Activated naive CD4-positive, alpha-beta T cell treated with anti-CD3 and anti-CD28 coated beads for 36 hours (primary cell): ENCODE results near the gene AKAP3. TPM values are rescaled to one million over a fixed set of nuclear protein-coding genes. Genes with fewer than 3 reads are reported as not detected.

Experiments used
- CTCF ChIA-PET: fragments of 350-600 bp; sonication (Branson Sonifier 250); formaldehyde crosslinking; loops from one replicate; lab custom pipeline; 2021; ENCODE audit warnings: antibody characterized with exemption; lab: Charles Lee
- DNase-seq: peaks from one replicate; pipeline ENCODE4 v3.0.0-alpha.2; 2020
- H3K27ac Mint-ChIP-seq: one replicate; pipeline ENCODE4 v1.8.0; 2021; ENCODE audit warnings: mild to moderate bottlenecking, mixed read lengths
- H3K27me3 Mint-ChIP-seq: one replicate; pipeline ENCODE4 v1.8.0; 2021; ENCODE audit warnings: low read depth, mixed read lengths
- H3K36me3 Mint-ChIP-seq: one replicate; pipeline ENCODE4 v1.8.0; 2021; ENCODE audit warnings: low read depth, mixed read lengths
- H3K4me1 Mint-ChIP-seq: one replicate; pipeline ENCODE4 v1.8.0; 2021; ENCODE audit warnings: low read depth, mixed read lengths
- H3K4me3 Mint-ChIP-seq: one replicate; pipeline ENCODE4 v1.8.0; 2021; ENCODE audit warnings: mild to moderate bottlenecking, moderate library complexity, mixed read lengths
- H3K9me3 Mint-ChIP-seq: one replicate; pipeline ENCODE4 v1.8.0; 2021; ENCODE audit warnings: mixed read lengths
- intact Hi-C: fragments of 100-400 bp; cut with micrococcal nuclease; formaldehyde crosslinking; loops from one replicate; pipeline ENCODE4 v1.15.1; 2023
- total RNA-seq, 2 experiments: library from RNA; stranded (reverse); gene quantifications; one replicate each; pipeline ENCODE4 v1.2.3, GENCODE V29; 2021

The AKAP3 gene
- total RNA-seq: 1 to 10 TPM; 1.8 to 2.1 TPM

GRCh38 chr12:4648501-4649357 is at the start of gene AKAP3, which contains the start of gene NDUFA9:
AKAP3 (minus strand) TSS chr12:4649051; CDS start chr12:4638196, 10,855 bp downstream.
NDUFA9 (plus strand) TSS chr12:4649114; CDS start chr12:4649127, 13 bp downstream.
- Mint-ChIP-seq H3K27ac (peak within 1 kb of the TSS; percentile 83), H3K4me1 (peaks cover 47% of the 10 kb centered on the region), H3K9me3 (no peaks in the 10 kb centered on the region), H3K4me3 (peak within 1 kb of the TSS; percentile 98), H3K27me3 (no peaks in the 10 kb centered on the region), H3K36me3 (peaks cover 4% of the 10 kb centered on the region)
- CTCF ChIA-PET: interaction anchor here (0.7 to 1.3 kb wide), 3 partner anchors 10 to 44 kb away, joined by 3 to 8 read pairs (median 3); no protein-coding TSS in a partner anchor
- intact Hi-C loops: loop anchor here (1.0 to 10.0 kb wide), 7 partner anchors 44 to 775 kb away; partner anchors contain the start of genes PARP11, RAD51AP1 and TIGAR
- DNase-seq: peak; percentile 90

DNA sequence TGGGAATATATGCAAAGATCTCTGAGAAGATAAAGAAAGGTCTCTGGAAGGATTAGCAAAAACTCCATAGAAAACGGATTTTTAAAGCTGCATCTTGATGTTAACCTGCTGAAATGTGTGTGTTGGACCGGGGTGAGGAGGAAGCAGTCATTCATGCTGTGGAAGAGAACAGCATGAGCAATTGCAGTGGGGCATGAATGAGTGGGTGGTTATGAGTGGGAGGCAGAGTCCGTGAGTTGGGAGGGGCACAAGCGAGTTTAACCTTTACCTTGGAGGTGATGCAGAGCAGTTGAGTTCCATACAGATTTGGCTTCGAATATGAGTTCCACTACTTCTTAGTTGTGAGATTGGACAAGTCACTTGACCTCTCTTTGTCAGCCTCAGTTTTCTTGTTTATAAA is 41.9 kb upstream of the AKAP3 start:
- no peak for DNase-seq
- Mint-ChIP-seq H3K27ac (no peak overlapping the region), H3K9me3 (no peaks in the 10 kb centered on the region), H3K4me3 (no peak overlapping the region), H3K36me3 (peaks cover 38% of the 10 kb centered on the region), H3K27me3 (no peaks in the 10 kb centered on the region), H3K4me1 (no peaks in the 10 kb centered on the region)
- CTCF ChIA-PET: no interaction called here
- intact Hi-C loops: no loop called here

DNA sequence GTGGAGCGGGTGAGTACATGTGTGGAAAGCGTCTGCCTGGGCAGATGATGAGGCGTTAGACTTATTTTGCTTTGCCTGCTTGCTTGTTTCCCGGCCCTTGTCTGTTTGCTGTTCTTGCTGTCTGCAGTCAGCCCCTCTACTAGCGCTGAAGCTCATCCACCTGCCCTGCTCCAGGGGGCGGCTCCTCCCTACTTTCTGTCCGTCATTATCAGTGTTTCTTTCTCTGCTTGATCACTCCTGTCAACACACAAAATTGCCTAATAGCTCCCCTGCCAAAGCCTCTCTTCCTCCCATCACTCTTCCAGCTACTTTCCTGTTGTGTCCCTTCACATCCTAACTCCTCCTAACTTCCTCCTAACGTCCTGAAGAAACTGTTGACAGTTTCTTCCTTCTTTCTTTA is 36.5 kb upstream of the AKAP3 start:
- Mint-ChIP-seq H3K27me3 (no peaks in the 10 kb centered on the region), H3K4me3 (no peak overlapping the region), H3K36me3 (peaks cover 50% of the 10 kb centered on the region), H3K9me3 (no peaks in the 10 kb centered on the region), H3K4me1 (no peaks in the 10 kb centered on the region), H3K27ac (no peak overlapping the region)
- DNase-seq: no peak
- intact Hi-C loops: no loop called here
- CTCF ChIA-PET: no interaction called here

DNA sequence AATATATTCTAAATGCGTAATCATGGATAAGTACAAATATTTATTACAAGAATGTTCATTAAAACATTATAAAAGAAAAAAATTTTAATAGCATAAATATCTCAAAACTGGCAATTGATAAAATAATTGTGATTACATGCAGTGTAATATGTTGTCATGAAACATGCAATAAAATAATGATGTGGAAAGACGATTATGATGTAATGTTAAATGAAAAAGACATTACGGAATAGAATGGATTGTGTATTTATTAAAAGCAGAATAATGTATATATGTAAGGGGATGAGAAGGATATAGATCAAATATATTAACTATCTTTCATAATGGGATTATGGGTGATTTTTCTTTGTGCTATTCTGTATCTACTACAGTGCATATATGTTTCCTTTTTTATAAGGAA is 32.9 kb upstream of the AKAP3 start:
- no peaks in the 10 kb centered on the region for H3K9me3 Mint-ChIP-seq
- H3K27me3 Mint-ChIP-seq: no peaks in the 10 kb centered on the region
- no peak overlapping the region for H3K27ac Mint-ChIP-seq
- DNase-seq: no peak
- H3K4me1 Mint-ChIP-seq: no peaks in the 10 kb centered on the region
- CTCF ChIA-PET: no interaction called here
- intact Hi-C loops: no loop called here
- H3K4me3 Mint-ChIP-seq: no peak overlapping the region
- peaks cover 40% of the 10 kb centered on the region for H3K36me3 Mint-ChIP-seq

DNA sequence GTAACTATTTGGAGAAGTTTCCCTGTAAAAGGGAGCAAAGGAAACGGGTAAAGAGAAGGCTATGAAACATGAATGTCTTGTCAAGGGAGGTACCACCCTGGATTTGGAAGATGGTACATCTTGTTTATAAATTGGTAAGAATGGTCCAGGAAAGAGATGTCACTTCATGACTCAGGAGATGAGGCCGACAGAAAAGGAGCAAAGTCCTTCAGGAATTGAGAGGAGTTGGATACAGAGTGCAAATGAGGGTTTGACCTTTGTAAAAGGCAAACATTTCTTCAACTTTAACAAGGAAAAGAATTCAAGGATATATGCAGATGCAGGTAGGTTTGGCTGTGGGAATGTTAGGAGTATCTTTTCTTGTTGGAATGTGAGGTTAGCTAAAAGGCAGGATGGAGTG is 30.9 kb upstream of the AKAP3 start:
- no peak for DNase-seq
- CTCF ChIA-PET: no interaction called here
- intact Hi-C loops: no loop called here
- Mint-ChIP-seq H3K36me3 (peaks cover 25% of the 10 kb centered on the region), H3K9me3 (no peaks in the 10 kb centered on the region), H3K4me3 (no peak overlapping the region), H3K27me3 (no peaks in the 10 kb centered on the region), H3K4me1 (no peaks in the 10 kb centered on the region), H3K27ac (no peak overlapping the region)

GRCh38 chr12:4665236-4665635 is 16.4 kb upstream of the AKAP3 start:
- Mint-ChIP-seq H3K27ac (no peak overlapping the region), H3K4me1 (no peaks in the 10 kb centered on the region), H3K27me3 (no peaks in the 10 kb centered on the region), H3K36me3 (peaks cover 47% of the 10 kb centered on the region), H3K9me3 (no peaks in the 10 kb centered on the region), H3K4me3 (no peak overlapping the region)
- CTCF ChIA-PET: no interaction called here
- intact Hi-C loops: no loop called here
- DNase-seq: no peak

GRCh38 chr12:4663971-4664505 is 15.2 kb upstream of the AKAP3 start:
- no peak overlapping the region for H3K4me3 Mint-ChIP-seq
- no peaks in the 10 kb centered on the region for H3K4me1 Mint-ChIP-seq
- CTCF ChIA-PET: no interaction called here
- H3K9me3 Mint-ChIP-seq: no peaks in the 10 kb centered on the region
- H3K27ac Mint-ChIP-seq: no peak overlapping the region
- no peaks in the 10 kb centered on the region for H3K27me3 Mint-ChIP-seq
- peaks cover 38% of the 10 kb centered on the region for H3K36me3 Mint-ChIP-seq
- no peak for DNase-seq
- intact Hi-C loops: no loop called here

- intact Hi-C loops: no loop called here
- H3K27me3 Mint-ChIP-seq: no peaks in the 10 kb centered on the region
- no peak for DNase-seq
- CTCF ChIA-PET: interaction anchor here (1.1 kb wide), 1 partner anchor 9 kb away, joined by 3 read pairs; no protein-coding TSS in a partner anchor
- H3K4me3 Mint-ChIP-seq: no peak overlapping the region
- peaks cover 16% of the 10 kb centered on the region for H3K36me3 Mint-ChIP-seq
- peak overlapping the region; percentile 31 for H3K27ac Mint-ChIP-seq
- no peaks in the 10 kb centered on the region for H3K9me3 Mint-ChIP-seq
- H3K4me1 Mint-ChIP-seq: peaks cover 34% of the 10 kb centered on the region
These were observed 4.8 kb upstream of the AKAP3 start for GRCh38 chr12:4653691-4654090.

- no peak overlapping the region for H3K4me3 Mint-ChIP-seq
- peaks cover 36% of the 10 kb centered on the region for H3K4me1 Mint-ChIP-seq
These were observed 4.4 kb upstream of the AKAP3 start for GRCh38 chr12:4653257-4653656.

GRCh38 chr12:4649358-4649661 is 459 bp upstream of the AKAP3 start:
- H3K4me1 Mint-ChIP-seq: peaks cover 48% of the 10 kb centered on the region
- H3K27me3 Mint-ChIP-seq: no peaks in the 10 kb centered on the region
- no peaks in the 10 kb centered on the region for H3K9me3 Mint-ChIP-seq
- intact Hi-C loops: loop anchor here (1.0 to 10.0 kb wide), 7 partner anchors 45 to 776 kb away; partner anchors contain the start of genes PARP11, RAD51AP1 and TIGAR
- CTCF ChIA-PET: interaction anchor here (1.0 to 1.3 kb wide), 4 partner anchors 9 to 227 kb away, joined by 3 to 8 read pairs (median 4); no protein-coding TSS in a partner anchor
- H3K27ac Mint-ChIP-seq: peak overlapping the region; percentile 83
- H3K4me3 Mint-ChIP-seq: peak overlapping the region; percentile 98
- peaks cover 4% of the 10 kb centered on the region for H3K36me3 Mint-ChIP-seq
- DNase-seq: no peak

More at GRCh38 chr12:4653257-4653656, 4.4 kb upstream of the AKAP3 start:
- Mint-ChIP-seq H3K36me3 (peaks cover 16% of the 10 kb centered on the region), H3K9me3 (no peaks in the 10 kb centered on the region), H3K27me3 (no peaks in the 10 kb centered on the region), H3K27ac (peak overlapping the region; percentile 7)
- CTCF ChIA-PET: no interaction called here
- intact Hi-C loops: no loop called here
- no peak for DNase-seq

- H3K9me3 Mint-ChIP-seq: no peaks in the 10 kb centered on the region
- no peaks in the 10 kb centered on the region for H3K27me3 Mint-ChIP-seq
- H3K4me3 Mint-ChIP-seq: peak overlapping the region; percentile 98
- H3K4me1 Mint-ChIP-seq: peaks cover 40% of the 10 kb centered on the region
- DNase-seq: no peak
- intact Hi-C loops: loop anchor here (2.0 to 10.0 kb wide), 4 partner anchors 159 to 327 kb away; partner anchors contain the start of gene TIGAR
- peak overlapping the region; percentile 83 for H3K27ac Mint-ChIP-seq
- CTCF ChIA-PET: interaction anchor here (1.3 kb wide), 1 partner anchor 43 kb away, joined by 8 read pairs; no protein-coding TSS in a partner anchor
- peaks cover 2% of the 10 kb centered on the region for H3K36me3 Mint-ChIP-seq
These were observed 749 bp downstream of the AKAP3 start for GRCh38 chr12:4648104-4648500.

DNA sequence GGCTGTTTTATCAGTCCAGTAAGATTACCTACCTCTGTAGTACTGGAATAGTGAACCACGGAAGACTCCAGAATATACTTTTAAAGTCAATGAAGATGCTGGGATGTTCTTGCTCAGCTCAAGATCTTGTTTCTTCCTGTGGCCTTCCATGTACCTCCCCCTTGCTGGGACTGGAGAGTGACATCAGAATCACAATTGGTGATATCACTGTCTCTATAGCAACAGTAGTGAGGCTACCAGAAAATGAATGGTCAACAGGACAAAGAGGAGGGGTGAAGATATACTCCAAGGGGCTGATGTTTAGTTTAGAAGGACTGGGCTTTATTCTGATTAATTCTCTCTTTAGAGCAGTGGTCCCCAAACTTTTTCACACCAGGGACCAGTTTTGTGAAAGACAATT is 3.8 kb downstream of the AKAP3 start:
- Mint-ChIP-seq H3K36me3 (no peaks in the 10 kb centered on the region), H3K4me1 (peaks cover 20% of the 10 kb centered on the region), H3K9me3 (no peaks in the 10 kb centered on the region), H3K4me3 (no peak overlapping the region), H3K27me3 (no peaks in the 10 kb centered on the region), H3K27ac (no peak overlapping the region)
- intact Hi-C loops: loop anchor here (5.0 to 10.0 kb wide), 3 partner anchors 162 to 290 kb away; a partner anchor contains a TSS
- CTCF ChIA-PET: interaction anchor here (0.8 kb wide), 1 partner anchor 9 kb away, joined by 3 read pairs; no protein-coding TSS in a partner anchor
- DNase-seq: no peak
